Colon (tissue), 2 donors: ENCODE results near the gene DOCK11.

ENCODE experiments used
- FAIRE-seq: peaks from 2 replicates; lab custom pipeline; 2012; peaks lifted over from hg19 to GRCh38; lab: Jason Lieb, UNC
- donor health status: control.
- donor health status: control.

Gene DOCK11

DNA sequence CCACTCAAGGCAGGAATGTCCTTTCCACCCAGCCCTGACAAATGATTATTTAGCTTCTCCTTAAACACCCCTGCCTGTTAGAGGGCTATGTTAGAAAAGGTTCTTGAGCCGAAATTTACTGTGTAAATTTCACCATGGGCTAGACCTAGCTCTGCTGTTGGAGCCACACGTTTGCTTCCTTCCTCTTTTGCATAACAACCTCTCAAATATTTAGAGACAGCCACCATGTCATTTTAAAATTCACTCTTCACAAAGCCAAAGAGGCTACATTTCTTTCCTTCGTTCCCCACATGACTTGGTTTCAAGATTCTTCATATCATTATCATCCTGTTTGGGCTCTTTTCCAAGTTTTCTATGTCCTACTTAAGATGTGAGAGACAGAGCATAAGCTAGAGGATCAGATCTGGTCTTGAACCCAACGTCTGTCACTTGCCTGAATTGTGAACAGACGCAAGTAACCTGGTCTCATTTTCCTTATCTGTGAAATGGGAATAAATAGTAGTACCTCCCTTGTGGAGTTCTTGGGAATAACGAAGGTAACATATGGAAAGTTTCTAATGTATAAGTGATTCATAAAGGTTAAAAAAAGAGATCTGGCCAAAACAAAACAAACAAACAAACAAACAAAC, 6.7 kb downstream of the DOCK11 start:
- no peak for FAIRE-seq

- FAIRE-seq, result no peak
Measured at GRCh38 chrX:118503260-118504041, 7.8 kb downstream of the DOCK11 start.

GRCh38 chrX:118504581-118504980, 9.0 kb downstream of the DOCK11 start:
- no peak for FAIRE-seq

- no peak for FAIRE-seq
Measured at GRCh38 chrX:118506805-118507480, 11.3 kb downstream of the DOCK11 start.

- no peak for FAIRE-seq
Measured at GRCh38 chrX:118507766-118508165, 12.2 kb downstream of the DOCK11 start.

- FAIRE-seq, result no peak
Measured at GRCh38 chrX:118508221-118508620, 12.6 kb downstream of the DOCK11 start.

- FAIRE-seq, result no peak
Measured at GRCh38 chrX:118508635-118509034, 13.0 kb downstream of the DOCK11 start.

- FAIRE-seq, result no peak
Measured at GRCh38 chrX:118510111-118510510, 14.5 kb downstream of the DOCK11 start.

GRCh38 chrX:118513120-118513898, 17.7 kb downstream of the DOCK11 start:
- FAIRE-seq, result no peak

DNA sequence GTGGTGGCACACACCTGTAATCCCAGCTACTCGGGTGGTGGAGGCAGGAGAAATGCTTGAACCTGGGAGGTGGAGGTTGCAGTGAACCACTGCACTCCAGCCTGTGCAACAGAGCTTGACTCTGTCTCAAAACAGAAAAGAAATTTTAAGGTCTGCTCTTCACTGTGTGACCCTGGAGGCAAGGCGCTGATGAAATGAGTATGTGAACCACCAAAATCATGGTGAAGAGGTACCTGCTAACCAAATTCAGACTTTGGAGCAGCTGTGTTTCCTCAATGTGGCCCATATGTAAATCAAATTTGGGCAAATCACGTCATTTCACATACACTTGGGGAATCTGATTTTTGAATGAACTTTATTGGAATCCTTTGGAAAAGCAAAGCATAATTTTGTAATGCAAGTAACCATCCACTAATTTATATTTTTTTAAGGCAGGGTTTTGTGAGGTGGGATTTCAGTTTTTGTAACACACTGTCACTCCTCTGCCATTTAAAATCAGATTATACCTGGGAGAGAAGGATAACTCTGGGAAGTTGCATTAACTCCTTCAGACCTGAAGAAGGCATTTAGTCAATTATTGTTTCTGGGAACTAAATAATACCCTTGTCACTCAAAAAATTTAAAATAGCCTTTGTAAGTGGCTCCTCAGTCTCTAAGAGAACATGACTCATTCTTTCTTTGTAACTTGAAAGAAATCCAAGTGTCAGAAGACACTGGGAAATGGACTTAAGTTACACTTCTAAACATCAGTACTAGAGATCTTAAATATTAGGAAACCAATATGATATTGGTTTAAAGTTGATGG, 24.0 kb downstream of the DOCK11 start:
- FAIRE-seq, result peak; percentile 38

DNA sequence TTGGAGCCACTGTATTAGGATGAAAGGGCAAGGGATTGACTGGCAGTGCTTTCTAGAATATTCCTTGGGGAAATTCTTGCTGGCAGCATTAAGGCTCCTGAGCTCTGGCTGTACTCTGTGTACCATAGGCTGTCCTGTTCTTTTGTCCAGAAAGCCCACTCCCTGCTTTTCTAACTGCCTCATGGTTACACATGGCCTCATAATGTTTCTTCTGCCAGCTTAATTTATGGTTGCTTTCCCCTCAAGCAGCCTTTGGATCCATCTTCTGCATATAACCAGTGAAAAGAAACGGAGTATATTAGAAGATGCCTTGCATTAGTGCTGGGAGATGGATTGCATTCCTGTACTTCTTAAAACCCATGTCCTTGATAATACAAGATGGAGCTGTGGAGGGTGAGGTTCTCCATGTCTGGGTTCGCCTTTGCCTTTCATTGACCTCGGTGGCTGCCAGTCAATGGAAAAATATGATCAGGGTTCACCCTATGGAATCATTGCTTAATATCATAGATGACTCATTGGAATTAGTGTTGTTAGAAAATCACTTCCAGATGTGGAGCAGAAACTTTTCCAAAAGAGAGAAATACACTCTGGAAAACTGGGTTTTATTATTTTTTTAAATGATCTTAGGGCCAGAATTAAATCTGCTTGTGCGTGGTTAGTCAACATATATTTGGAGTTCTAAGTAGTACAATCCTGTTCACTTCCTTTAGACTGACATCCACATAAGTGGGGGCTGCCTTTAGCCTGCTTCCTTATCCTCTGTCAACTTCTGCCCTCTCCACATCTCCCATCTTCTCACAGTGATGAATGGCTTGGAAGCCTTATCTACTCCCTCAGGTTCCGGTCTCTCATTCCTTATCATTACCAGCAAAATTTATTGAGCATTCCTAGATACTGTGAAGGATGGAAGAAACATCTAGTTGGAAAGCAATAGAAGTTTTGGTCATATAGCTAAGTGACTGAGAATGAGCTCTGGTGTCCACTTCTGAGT, 24.9 kb downstream of the DOCK11 start:
- FAIRE-seq, result peak; percentile 43

DNA sequence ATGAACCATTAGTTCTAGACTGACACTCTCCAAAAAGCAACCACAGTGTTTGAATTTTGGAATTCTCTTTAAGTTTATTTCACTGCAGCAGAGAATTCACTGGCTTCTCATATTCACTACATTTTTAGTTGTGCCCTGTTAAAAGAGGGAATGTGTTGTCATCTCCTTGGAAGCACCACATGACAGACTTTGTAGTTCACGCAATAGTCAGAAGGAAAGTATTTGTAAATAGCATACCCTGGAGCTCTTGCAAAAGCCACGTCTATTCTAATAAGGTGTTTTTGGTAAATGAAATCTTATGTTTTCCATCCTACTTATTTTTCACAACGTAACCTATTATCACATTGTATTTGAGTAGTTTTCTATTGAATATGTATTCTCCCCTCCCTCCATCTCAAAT, 25.8 kb downstream of the DOCK11 start:
- FAIRE-seq, result peak; percentile 72

DNA sequence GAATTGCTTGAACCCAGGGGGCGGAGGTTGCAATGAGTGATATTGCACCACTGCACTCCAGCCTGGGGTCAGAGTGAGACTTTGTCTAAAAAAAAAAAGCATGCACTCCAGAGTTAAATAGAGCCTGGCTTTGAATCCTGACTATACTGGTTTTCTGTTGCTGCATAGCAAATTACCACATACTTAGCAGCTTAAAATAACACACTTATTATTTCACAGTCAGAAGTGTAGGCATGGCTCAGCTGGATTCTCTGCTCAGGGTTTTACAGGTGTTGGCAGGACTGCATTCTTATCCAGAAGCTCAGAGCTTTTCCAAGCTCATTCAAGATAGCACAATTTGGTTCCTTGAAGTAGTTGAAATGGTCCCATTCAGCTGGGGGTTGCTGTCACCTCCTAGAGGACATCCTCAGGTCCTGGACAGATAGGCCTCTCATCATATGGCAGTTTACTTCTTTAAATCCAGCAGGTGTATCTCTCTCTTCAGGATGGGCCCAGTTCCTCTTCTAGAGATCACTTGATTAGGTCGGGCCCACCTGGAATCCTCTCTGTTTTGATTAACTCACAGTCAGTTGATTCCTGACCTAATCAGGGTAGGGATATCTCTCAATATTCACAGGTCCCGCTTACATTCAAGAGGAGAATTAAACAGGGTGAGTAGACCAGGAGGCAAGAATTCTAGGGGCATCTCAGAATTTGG, 26.8 kb downstream of the DOCK11 start:
- no peak for FAIRE-seq

DNA sequence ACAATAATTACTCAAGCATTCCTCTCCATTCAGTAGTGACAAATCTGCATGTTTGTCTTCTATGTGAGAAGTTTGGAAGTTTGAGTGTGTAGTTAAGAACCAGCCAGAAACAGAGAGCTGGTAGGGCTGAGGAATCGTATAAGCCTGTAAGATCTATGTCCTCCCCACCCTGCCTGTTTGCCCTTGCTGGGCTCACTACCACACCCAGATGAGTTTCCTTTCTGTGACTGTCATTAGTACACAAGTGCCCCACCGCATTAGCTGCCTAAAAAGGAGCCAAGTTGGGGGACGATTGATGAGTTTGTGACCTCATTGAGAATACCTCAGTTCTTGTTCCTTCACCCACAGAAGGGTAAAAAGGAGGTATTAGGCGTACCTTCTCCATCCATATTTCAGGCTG, 28.3 kb downstream of the DOCK11 start:
- FAIRE-seq, result no peak

- FAIRE-seq, result no peak
Measured at GRCh38 chrX:118524344-118524743, 28.7 kb downstream of the DOCK11 start.

DNA sequence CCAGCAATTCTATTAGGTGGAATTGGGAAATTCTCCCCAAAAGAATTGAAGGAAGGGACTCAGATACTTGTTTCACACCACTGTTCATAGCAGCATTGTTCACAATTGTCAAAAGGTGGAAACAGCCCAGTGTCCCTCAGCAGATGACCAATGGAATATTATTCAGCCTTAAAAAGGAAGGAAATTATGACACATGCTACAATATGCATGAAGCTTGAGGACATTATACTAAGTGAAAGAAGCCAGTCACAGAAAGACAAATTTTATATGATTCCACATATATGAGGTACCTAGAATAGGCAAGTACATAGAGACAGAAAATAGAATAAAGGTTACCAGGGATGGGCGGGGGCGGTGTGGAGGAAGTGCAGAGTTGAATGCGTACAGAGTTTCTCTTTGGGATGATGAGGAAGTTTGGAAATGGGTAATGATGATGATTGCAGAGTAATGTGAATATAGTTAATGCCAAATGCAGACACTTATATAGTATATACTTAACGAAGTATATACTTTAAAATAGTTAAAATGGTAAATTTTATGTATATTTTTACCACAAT, 29.6 kb downstream of the DOCK11 start:
- peak; percentile 61 for FAIRE-seq

GRCh38 chrX:118526149-118526548, 30.5 kb downstream of the DOCK11 start:
- no peak for FAIRE-seq

GRCh38 chrX:118528071-118528737, 32.6 kb downstream of the DOCK11 start:
- no peak for FAIRE-seq
